RPMI7951 (cell line): Measurements from ENCODE around the gene FABP6. TPM values are rescaled to one million over a fixed set of nuclear protein-coding genes. Genes with fewer than 3 reads are reported as not detected.

ENCODE experiments used
- DNase-seq: peaks from one replicate; pipeline ENCODE4 v3.0.0-alpha.2; 2012; ENCODE audit warnings: low read depth
- total RNA-seq: library from RNA; depleted of rRNA; stranded (reverse); fragments of >200 nt; shearing (Covaris generic); gene quantifications from 2 replicates; pipeline ENCODE4 v1.2.3, GENCODE V29; 2014

FABP6 gene
- total RNA-seq, 1 experiment from 2014 or later: 3.6 TPM

DNA sequence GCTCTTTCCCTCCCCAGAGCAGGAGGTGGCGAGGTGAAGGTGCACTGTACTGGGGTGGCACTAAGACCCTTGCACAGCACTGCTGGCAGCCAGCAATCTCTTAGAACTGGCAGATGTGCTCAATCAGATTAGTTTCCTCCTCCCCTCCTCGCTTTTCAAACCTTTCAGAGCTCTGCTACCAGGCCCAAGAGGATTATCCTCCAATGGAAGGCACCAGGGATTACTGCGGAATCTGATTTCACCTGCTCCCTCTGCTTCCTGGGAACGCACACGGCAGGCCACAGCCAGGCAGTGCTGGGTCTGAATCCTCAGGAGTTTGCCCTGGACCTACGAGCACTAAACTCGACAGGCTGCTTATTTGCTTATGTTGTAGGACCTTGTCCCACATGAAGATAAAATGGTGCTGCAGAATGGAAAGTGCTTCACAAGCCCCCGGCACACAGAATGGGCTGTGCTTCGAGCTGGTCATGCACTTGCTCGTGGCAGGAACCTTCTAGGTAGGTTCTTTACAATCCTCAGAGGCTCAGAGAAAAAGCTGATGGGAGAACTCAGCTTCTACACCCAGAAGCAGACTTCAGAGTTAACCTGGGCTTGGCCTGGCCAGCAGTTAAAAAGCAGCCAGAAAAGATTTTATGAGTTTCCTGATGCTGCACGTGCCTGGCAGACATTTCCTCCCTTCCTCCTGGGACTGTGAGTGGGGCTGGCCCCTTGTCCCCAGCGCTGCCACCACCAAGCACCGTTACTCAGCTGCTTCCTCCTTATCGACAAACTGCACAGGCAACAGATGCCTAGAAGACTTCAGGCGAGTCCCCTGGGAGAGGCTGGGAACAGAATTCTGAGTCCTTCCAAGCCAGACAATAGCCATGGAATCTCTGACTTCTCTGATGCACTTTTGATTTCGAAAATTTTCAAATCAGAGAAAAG lies 33.1 kb downstream of the FABP6 start:
- no peak for DNase-seq

DNA sequence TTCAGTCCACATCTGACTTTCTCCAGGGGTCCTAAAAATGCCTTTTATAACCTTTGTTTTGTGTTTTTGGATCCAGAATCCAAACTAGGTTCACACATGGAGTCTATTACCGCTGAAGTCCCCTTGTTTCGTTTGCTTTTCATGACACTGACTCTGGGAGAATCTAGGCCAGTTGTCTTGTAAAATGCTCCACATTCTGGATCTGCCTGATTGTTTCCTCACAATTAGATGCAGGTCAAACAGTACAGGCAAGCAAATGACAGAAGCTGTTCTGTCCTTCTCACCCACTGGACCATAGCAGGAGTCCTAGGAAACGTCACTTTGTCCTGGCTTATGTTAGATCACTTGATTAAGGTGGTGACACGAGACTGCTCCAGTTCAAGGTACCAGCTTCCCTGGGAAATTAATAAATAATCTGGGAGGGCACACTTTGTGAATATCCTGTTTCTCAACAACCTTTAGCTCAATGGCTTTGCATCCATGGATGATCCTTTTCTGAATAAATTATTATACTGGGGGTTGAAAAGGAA lies 34.1 kb downstream of the FABP6 start:
- DNase-seq: no peak

DNA sequence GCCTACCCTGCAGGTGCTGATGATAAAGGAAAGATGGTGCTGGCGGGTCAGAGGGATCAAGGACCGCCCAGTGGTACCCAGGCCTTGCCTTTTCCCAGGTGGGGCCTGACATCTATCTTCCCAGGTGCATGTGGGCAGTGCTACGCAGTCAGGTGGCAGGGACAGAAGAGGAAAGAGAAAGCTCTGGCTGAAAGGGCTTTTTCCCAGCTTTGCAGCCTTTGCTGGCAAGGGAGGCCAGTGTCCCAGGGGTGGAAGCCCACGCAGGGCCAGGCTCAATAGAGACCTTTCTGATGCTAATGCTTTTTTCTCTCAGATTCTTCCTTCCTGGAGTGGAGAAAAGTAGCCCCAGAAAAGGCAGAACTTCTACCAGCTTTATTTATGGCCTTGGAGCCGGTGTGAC lies 36.7 kb downstream of the FABP6 start:
- DNase-seq: no peak

DNA sequence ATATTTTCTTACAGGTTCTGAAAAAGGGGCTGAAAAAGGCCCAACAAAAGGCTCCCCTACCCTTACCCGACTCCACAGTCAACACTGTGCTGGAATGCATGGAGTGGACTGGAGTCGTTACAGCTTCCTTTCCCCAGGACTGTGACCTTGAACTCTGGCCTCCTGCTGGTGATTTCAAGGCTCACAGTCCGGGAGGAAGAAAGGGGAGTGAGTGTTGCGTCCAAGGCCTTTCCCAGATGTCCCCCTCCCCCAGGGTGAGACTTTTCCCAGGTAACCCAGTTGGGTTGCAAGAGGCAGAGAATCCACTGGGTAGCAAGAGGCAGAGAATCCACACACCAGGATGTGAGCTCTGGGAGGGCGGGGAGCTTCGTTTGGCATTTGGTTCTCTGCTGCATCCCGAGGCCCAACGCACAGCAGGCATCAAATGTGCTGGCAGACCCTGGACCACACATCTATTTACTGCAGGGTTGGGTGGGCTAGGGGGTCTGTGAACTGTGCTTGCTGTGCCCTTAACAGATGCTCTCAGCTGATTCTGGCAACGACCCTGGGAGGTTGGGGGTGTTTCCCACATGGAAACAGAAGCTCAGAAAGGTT lies 37.5 kb downstream of the FABP6 start:
- no peak for DNase-seq

DNA sequence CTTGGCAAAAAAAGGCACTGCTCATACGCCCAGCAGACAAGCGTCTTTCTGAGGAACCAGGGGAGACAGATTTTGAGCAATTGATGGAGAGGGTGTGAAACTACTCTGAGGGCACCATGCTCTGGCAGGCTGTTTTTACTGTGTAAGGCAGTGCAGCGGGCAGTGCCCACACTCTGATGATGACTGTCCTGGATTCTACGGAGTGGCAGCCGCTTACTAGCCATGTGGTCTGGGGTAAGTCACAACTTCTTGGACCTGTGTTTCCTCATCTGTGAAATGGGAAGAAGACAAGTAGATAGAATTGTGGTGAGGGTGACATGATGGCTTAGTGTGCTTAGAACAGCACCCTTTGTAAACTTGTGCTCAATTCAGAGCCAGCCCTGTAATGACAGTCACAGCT lies 38.8 kb downstream of the FABP6 start:
- no peak for DNase-seq

DNA sequence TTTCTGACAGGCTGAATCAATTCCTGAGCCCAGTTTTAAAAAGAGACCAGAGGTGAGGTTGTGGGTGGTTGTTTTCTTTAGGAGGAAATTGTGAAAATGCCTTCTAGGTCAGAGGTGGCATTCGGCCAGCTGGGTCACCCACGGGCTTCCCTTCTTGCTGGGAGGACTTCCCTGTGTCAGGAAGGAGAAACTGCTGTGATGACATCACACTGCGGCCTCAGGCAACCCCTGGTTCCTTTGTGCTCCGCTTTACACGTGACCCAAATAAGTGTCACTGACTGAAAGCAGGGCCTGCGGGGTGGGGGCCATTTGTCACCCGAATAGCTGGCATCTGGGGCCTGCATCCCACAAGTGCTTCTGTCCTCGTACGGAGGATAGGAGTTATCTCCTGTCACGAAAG lies 39.7 kb downstream of the FABP6 start:
- peak; percentile 71 for DNase-seq

DNA sequence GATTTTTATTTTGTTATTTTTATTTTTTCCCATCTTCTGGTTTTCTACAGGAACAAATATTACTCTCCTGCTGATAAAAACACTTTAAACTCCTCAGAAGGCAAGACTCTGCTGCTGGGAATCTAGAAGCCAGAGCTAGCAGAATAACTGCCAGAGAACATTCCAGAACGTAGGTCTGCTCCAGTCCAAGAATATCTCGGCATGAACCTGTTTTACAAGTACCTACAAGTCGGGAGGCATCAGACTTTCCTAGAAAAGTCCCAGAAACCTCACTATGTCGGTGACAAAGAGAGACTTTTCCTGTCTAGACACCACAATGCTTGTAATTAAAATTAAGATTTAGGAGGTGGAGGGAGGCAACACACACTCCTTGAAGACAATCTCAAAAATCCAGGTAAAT lies 41.4 kb downstream of the FABP6 start:
- no peak for DNase-seq

DNA sequence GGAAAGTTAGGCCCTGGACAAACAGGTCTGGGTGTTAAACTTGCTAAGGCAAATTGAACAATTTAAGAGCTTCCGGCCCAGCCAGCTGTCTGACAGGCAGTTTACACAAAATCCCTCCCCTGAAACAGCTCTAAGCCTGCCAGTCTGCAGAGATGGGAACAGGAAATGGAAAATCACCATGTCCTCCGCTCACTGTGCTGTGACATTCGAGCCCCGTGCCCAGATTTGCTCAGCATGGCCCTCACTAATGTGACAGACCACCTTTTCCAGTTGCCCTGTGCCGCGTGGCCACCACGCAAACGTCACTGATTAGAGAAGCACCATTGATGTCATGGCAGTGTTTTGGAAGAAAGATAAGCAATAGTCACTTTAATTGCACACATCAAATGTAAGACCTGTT lies 42.1 kb downstream of the FABP6 start:
- no peak for DNase-seq

DNA sequence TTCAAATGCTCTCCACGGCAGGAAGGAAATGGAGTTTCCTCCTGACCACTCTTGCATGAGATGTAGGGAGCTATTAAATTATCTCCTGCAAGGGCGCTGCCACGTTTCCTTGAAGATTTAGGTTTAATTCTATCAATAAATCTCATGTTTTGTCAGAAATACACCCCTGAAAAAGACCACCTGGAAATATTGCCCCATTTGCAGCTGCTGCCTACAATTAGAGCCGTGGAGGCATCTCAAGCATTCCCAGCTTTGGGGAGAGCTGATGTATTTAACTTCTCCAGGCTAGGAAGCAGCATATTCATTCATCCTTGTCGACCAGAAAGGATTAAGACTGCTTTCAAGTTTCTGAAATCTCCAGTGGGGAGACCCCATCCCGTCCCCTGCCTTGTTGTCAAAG lies 42.5 kb downstream of the FABP6 start:
- no peak for DNase-seq

DNA sequence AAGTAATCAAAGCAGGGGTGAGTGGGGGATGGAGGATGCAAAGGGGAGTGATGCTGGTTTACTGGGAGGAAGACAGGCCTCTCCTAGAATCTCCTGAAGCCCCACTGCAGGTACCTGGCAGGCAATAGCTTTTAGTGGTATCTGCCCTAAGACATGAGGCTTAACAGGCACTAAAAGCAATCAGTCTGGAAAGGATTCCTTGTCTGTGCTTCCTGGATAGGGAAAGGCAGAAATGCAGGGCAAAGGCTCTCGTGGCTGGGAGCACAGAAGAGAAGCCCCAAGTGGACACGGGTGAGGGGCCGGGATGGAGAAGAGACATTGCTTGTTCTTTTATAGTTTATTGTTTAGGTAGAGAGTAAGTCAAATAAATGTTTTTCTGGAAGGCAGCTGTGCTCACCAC lies 43.0 kb downstream of the FABP6 start:
- no peak for DNase-seq

DNA sequence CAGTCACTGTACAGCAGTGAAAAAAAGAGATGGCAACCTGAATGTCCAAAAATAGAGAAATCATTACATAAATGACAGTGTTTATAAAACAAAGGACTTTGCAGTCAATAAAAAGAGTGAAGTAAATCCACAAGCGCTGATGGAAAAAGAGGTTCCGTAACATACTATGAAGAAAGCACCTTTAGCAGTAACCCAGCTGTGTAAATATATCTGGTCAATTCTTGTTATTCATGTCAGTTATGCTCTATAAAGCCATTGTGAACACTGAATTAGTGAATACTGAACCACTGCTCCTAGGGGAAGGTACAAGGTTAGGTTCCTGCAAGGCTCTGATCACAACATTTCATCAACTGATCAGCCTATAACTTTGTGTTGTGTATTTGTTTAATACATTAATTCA lies 43.6 kb downstream of the FABP6 start:
- no peak for DNase-seq

DNA sequence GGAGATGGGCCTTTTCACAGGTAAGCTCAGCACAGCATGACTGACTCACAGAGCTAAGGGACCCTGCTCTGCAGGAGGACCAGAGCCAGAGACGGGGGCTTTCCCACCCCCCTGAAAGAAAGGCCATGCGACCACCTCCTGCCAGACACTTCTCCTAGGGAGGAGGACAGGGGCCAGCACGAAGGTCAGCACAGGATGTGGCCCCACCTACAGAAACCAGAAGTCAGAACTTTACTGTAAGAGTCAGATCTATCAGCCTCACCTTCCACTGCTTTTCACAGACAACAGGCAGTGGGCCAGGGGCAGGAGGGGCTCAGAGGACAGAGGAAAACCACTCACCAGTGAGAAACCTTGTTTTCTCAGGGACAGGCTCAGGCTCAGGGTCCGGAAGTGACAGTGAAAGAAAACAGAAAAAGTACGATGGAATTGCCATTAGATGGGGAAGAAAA lies 45.2 kb downstream of the FABP6 start:
- DNase-seq: no peak

DNA sequence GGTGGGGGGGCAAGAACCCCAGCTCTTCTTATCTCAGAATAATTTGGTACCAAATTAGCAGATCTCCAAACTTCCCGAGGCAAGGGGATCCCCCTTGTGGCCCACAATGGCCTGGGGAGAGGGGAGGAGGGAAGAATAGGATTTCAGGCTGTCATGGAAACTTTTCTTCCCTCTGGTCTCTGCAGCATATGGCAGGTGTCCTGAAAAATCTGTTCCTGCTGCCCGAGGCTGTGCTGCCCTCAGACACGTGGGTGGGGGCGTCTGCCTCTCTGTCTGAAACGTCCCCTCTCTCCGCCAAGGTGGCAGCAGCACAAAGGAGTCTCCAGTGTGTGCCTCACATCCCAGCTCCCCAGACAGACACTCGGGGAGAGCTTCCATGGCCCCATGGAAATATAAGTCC lies 49.0 kb downstream of the FABP6 start:
- no peak for DNase-seq

DNA sequence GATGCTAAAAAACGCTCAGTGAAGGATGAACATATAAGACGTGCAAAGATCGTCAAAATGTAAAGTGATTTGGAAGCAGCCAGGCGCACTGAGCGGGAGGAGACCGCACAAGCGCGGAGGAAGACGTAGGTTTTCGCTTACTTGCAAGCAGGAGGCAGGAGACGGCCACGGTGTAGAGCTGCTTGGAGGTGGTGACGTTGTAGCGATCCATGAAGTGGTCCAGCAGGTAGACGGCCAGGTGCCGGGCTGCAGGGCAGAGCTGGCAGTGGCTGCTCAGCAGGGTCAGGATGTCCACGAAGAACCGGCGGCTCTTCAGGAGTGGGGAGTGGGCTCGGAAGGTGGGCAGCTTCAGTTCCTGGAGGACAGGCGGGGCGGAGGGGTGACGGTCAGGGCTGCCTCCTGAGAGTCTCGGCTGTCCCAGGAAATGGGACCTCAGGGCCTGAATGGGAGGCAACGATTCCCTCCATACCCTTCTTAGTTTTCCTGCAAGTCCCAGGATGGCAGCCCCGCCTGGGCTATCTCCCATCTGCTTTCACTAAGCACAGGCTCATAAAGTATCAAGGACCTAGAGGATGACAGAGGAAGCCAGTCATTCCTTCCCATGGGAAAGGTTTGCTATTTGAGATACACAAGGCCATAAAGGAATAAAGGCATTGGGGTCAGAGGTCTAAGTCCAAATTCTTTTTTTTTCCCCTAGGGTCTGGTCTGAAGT lies 51.2 kb downstream of the FABP6 start:
- DNase-seq: no peak

DNA sequence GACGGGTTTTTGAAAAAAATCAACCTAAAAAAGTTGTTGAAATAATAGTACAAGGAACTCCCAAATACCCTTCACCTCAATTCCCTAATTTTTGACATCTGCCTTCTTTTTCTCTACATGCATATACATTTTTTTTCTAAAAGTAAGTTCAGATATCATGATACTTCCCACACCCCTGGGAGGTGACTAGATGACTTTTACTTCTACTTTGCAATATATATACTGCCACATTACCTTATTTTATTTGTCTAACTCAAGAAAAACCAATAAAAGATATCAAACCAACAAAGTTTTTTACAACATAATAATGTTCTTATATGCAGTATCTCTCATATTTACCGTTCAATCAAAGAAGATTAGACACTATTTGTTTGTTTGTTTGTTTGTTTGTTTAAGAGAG lies 52.0 kb downstream of the FABP6 start:
- DNase-seq: no peak

DNA sequence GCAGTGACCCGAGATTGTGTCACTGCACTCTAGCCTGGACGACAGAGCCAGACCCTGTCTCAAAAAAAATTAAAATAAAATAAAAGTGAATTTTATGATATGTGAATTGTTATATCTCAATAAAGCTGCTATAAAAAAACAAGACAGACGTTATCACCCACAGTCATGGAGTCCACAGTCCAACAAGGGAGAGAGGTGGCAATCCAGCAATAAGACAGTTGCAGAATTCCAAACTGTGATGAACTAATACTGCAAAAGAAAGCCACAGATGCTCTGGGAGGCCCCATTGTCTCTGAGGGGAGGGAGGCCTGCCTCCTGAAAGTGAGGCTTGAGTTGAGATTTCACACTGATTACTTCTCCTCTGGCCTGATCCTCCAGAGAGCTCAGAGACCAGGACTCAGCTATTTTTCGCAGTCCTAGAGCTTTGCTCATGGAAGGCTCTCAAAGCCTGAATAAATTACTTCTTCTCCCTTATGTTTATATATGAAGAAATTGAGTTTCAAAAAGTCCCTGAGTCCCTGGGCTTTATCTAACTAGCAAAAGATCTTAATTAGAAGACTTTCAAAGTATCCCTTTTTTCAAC lies 55.1 kb downstream of the FABP6 start:
- DNase-seq: no peak

DNA sequence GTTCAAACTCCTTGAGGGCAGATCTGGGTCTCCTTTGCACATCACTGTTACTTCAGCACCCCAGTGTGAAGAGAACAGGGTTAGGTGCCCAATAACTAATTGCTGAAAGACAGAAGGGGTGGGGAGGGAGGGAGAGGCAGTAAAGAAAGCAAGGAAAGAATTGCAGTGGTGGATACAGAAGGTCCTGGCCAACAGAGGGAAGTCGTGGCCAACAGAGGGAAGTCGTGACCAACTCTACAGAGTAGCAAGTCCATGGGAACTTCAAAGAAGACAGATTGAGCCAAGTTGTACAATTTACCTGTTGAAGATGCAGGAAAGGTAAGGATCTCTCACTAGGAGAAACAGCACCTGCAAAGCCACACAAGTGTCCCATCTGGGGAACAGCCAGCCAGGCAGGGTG lies 56.0 kb downstream of the FABP6 start:
- no peak for DNase-seq

DNA sequence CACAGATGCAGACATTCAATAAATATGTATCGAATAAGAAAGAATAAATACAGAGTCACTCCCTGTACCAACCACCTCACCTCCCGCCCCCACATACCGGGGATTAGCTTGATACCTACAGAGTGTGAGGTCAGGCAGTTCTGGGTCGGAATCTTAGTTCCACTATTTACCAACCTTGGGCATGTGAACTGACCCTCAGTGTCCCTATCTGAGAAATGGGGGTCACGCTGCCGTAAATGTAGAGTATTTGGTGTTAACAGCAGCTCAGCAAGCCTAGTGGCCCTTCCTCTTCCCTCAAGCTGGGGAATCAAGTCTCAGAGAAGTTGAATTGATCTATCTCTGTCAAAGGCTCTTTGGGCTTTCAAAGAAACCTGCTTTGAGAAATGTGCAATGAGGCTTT lies 57.6 kb downstream of the FABP6 start:
- DNase-seq: no peak

DNA sequence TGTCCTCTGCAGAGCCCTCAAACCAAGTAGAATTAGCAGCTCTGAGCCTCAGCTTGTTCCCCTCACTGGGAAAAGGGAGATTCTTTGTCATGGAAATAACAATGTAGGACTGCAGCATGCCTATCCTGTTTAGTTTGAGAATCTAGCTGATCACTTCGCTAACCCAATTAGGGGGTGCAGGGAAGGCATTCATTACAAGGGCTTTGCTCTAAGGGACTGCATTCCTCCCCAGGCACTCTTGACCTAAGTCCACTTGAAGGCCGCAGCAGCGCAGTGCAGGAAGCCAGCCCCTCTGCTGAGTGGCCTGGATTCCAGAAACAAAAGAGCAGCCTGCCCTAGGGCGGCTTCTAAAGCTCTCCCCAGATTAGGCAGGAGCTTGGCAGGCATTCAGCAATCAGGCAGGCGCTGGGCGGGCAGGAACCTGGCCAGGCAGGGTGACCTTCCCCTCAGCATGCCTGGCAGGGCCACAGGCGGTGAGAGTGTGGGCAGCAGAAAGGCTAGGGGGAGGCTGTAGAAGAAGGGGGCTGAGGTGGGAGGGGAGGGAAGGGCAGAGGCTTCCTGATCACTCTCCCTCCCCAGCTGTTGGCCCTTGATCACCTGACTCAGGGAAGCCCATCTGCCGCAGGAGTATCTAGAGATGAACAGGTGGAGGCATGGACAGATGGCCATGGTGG lies 58.2 kb downstream of the FABP6 start:
- DNase-seq: peak; percentile 82
